ENCODE measurements around the gene GFPT2. TPM values are rescaled to one million over a fixed set of nuclear protein-coding genes. Genes with fewer than 3 reads are reported as not detected.

The GFPT2 gene
- total RNA-seq, 1 donor from 2014 or later = 0.13 TPM

DNA sequence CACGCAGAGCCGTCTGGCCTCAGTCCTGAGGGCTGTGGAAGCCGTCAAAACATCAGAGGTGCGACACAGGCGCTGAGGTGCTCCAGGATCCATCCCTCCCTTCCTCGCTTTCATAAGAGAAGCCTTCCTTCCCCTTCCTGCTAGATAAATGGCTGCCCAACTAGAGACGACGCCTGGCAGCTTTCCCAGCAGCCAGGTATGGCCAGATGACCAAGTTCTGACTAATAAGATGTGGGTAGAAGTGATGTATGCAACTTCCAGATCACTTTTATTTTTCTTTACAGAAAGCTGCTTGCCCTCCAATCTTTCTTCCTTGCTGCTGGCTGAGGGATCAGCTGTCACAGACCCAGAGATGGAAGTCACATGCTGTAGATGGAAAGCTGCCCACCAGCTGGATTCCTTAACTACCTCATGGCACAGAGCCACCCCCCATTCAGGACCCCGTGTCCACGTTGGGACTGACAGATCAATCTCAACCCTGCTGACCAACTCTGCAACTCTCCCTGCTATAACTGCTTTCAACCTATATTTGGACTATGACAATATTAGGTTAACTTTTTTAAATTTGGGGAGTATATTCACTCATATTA, 70.0 kb downstream of the GFPT2 start:
- no peak for DNase-seq (ENCODE audit: low read depth in 2 of 2)

DNA sequence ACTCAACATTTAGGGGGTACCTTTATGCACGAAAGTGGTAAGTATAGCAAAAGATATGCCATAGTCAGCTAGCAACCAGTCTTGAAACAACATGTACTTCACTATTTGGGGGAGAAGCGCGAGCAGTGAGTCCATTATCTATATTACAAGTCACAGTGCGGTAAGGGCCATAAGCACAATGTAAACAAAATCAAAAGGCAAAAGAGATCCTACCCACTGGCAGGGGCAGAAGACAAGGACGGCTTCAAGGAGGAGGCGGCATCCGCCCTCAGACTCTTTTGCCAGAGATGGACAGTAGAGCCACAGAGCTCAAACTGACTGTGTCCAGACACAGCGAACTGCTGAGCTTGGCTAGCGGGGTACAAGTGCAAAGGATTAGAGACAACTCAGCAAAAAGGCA, 70.9 kb downstream of the GFPT2 start:
- no peak for DNase-seq (ENCODE audit: low read depth in 2 of 2)

DNA sequence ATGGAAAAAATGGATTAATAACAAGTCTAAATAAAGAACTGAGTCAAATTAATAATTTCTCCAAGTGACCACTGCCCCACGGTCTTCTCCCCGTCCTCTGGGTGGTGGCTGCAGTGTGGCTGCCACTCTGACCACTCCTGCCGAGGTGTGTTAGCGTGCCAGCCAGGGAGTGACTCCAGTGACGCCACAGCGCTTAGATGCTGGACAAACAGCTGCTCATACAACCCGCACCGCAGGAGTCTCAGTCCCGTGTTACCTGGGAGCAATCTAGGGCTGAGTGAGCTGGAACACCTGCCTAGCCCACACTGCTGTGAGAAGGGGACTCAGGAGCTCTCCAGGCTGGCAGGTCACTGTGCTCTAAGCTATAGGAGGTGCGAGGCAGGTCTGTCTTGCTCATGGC, 71.4 kb downstream of the GFPT2 start:
- DNase-seq (ENCODE audit: low read depth in 2 of 2) = no peak

DNA sequence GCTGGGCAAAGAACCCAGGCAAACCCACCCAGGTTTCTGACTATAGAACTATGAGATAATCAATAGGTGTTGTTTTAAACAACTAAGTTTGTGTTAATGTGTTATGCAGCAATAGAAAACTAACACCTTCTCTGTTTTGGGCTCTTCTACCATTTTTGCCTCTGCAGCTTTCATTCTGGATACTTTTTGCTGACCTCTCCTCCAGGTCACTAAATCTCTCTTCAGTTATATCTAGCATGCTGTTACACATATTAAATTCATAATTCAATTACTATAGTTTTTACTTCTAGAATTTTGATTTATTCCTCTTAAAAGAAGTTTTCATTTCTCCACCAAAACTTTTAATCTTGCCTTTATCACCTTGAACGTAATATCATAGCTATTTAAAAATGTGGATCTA, 78.4 kb downstream of the GFPT2 start:
- DNase-seq (ENCODE audit: low read depth in 2 of 2) = no peak

DNA sequence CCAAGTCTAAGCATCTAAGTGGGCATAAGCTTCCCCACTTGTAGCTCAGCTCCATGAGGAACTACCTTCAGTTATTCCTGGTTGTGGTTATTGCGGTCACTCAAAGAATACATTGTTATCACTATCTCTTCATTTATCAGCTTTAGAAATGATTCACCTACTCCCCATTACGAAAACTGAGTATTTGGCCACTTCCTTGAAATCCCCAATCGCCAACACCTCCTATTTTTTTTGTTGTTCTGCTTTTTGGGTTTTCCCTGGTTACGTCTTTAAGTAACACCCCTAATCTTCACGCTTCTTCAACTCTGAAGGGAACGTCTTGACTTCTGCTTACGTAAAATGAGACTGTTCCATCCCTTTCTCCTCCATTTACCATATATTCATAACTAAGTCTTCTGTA, 81.9 kb downstream of the GFPT2 start:
- no peak for DNase-seq (ENCODE audit: low read depth in 2 of 2)

DNA sequence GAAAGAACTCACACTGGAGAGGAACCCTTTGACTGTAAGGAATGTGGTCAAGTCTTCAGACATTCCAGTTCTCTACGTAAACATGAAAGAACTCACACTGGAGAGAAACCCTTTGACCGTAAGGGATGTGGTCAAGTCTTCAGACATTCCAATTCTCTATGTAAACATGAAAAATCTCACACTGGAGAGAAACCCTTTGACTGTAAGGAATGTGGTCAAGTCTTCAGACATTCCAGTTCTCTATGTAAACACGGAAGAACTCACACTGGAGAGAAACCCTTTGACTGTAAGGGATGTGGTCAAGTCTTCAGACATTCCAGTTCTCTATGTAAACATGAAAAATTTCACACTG, 93.9 kb downstream of the GFPT2 start:
- DNase-seq (ENCODE audit: low read depth in 2 of 2) = no peak

DNA sequence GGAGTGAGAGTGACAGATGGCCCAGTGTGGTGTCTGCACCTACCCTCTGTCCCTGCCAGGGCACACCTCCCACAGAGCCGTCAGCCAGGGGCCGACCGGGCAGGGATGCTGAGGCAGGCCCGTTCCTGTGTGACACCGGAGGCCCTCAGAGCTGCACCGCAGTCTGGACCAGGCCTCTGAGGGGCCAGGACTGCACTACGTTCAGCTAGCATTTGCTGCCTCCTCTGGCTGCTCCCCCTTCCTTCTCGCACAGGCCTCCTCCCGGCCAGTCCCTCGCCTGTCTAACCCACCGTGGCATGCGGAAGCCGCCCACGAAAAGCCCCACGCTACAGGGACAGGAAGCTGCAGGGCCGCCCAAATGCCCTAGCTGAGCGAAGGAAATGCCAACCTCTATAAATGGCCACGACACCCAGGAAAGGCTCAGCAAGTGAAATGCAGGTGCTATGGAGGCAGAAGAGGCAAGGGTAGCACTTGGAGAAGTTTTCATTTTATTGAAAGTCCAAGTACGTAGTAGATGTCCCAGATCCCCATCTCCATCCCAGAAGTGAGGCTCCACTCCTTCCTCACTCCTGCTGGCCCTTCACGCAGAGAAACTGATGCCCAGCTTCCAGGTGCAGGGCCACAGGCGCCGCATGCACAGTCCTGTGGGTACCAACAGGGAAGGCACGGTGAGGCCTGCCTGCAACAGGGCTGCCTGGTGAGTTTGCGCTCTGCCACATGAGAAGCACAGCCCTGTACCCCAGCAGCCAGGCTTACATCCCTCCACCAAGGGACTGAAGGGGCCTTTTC, 99.9 kb downstream of the GFPT2 start:
- DNase-seq (ENCODE audit: low read depth in 2 of 2) = no peak

DNA sequence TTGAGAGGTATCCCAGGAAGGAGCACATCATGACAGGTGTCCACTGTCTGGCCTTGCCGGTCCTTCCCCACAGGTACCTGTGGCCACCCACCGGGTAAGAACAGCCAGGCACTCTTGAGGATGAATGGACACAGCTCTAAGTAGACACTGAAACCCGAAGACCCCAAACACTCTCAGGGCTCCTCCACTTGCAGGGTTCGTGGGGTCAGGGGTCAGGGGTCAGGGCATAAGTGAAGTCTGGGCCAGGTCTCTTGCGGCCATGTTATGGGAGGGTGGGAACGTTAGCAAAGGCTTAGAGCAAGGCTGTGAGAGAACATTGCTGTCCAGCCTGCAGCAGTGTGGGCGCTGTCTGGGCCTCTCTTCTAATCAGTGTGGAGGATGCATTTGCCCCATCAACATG, 101.2 kb downstream of the GFPT2 start:
- DNase-seq (ENCODE audit: low read depth in 2 of 2) = no peak

DNA sequence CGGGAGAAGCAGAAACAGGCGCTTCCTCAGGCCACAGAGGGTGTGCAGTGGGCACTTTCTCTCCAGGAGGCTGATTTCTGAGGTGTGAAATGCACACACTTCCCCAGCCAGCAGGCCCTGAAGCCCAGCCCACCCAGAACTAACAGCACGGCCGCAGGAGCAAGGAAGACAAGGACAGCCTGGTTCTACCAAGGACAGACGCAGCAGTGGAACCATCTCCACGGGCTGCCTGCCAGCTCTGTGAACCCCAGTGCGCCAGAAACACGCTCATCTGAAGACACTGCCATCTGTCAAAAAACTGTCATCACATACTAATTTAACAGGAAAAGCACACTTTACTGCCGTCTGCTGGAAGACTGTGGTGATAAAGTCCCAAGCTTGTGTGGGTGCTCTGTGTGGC, 102.0 kb downstream of the GFPT2 start:
- no peak for DNase-seq (ENCODE audit: low read depth in 2 of 2)

Other genes with a start within 250 kb of the GFPT2 start
- gene RASGEF1C, start 144.1 kb downstream of the GFPT2 start, total RNA-seq = not detected in 2 replicates
- 16.6 and 23.1 TPM in 2 replicates for gene MAPK9, start 61.3 kb downstream of the GFPT2 start, total RNA-seq
- gene CNOT6, start 141.0 kb upstream of the GFPT2 start, total RNA-seq = 17.7 and 21.5 TPM in 2 replicates
- gene SCGB3A1, start 238.2 kb upstream of the GFPT2 start, total RNA-seq = 1.5 TPM in 2 replicates